GM23248 (cell line): ENCODE data around the gene ATP6V0C.

ENCODE experiments used
- EZH2 ChIP-seq: fragments of 200-600 bp; sonication (generic); IDR thresholded peaks from 2 replicates; pipeline ENCODE4 v1.6.1; 2018; ENCODE audit warnings: antibody characterized with exemption, mild to moderate bottlenecking; ENCODE audit not compliant: insufficient read depth, poor library complexity, severe bottlenecking
- EZH2phosphoT487 ChIP-seq: fragments of 200-600 bp; sonication (generic); IDR thresholded peaks from 2 replicates; pipeline ENCODE4 v1.6.1; 2018; ENCODE audit warnings: antibody characterized with exemption, moderate library complexity, mild to moderate bottlenecking, low read depth; ENCODE audit not compliant: insufficient read depth

DNA sequence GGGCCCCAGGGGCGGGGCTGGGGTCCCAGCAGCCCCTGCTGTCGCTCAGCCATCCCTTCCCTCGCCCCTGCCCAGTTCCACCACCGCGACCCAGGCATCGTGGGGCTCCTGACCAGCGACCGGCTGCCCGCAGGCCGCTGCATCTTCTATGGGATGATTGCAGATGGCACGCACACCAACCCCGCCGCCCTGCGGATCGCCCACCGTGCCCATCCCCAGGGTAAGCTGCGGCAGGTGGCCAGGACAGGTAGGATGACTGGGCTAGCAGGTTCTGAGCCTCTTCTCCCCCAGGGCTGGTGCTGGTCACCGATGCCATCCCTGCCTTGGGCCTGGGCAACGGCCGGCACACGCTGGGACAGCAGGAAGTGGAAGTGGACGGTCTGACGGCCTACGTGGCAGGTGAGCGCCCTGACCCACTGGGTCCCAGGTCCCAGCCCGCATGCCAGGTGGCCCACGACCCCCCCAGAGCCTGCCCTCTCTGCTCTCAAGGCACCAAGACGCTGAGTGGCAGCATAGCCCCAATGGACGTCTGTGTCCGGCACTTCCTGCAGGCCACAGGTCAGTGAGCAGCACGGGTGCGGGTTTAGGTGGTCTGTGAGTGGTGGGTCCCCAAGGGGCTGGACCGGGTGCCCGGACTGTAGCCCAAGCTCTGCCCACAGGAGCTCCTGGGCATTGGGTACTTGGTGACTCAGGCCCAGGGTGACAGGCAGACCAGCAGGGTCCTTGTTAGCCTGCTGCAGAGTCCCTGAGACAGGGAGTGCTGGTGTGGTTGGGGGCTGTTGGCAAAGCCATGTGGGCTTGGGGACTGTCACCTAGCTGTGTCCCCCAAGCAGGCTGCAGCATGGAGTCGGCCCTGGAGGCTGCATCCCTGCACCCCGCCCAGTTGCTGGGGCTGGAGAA, 14.7 kb downstream of the ATP6V0C start:
- TF ChIP-seq EZH2phosphoT487 (no peak), EZH2 (no peak)
